Mesenchymal stem cell (in vitro differentiated cells and primary cell): ENCODE data around the gene NPAS3.

Source experiments
- DNase-seq: peaks from one replicate; pipeline ENCODE4 v3.0.0-alpha.2; 2013
- H2AFZ ChIP-seq: one replicate; pipeline ENCODE4 v1.6.1; 2013; ENCODE audit warnings: low read depth, mild to moderate bottlenecking, control low read depth, inconsistent platforms, low read length, moderate library complexity
- H2AK5ac ChIP-seq: 2 replicates; pipeline ENCODE4 v1.6.1; 2013; ENCODE audit warnings: low read length, moderate library complexity, mild to moderate bottlenecking, inconsistent platforms; ENCODE audit not compliant: severe bottlenecking
- H2BK120ac ChIP-seq: one replicate; pipeline ENCODE4 v1.6.1; 2013; ENCODE audit warnings: low read depth, mild to moderate bottlenecking, inconsistent platforms, low read length, moderate library complexity
- H2BK12ac ChIP-seq, 2 experiments: one replicate each; pipeline ENCODE4 v1.6.1; 2013; ENCODE audit warnings: inconsistent platforms in 2 of 2, low read length in 2 of 2, mild to moderate bottlenecking in 2 of 2, moderate library complexity in 2 of 2, control low read depth in 1 of 2
- H2BK15ac ChIP-seq: one replicate; pipeline ENCODE4 v1.6.1; 2013; ENCODE audit warnings: mild to moderate bottlenecking, low read depth, inconsistent platforms; ENCODE audit not compliant: poor library complexity, severe bottlenecking
- H2BK5ac ChIP-seq: 2 replicates; pipeline ENCODE4 v1.6.1; 2013; ENCODE audit warnings: low read depth, mild to moderate bottlenecking, low read length, control low read depth, inconsistent platforms; ENCODE audit not compliant: poor library complexity, severe bottlenecking
- H3K14ac ChIP-seq, 2 experiments: one replicate each; pipeline ENCODE4 v1.6.1; 2013; ENCODE audit warnings: inconsistent platforms in 2 of 2, low read length in 2 of 2, control low read depth in 1 of 2, mild to moderate bottlenecking in 1 of 2, moderate library complexity in 1 of 2
- H3K18ac ChIP-seq, 2 experiments: one replicate each; pipeline ENCODE4 v1.6.1; 2013; ENCODE audit warnings: inconsistent platforms in 2 of 2, low read length in 2 of 2, control low read depth in 1 of 2, low read depth in 1 of 2, mild to moderate bottlenecking in 1 of 2
- H3K23ac ChIP-seq, 2 experiments: one replicate each; pipeline ENCODE4 v1.6.1; 2013; ENCODE audit warnings: inconsistent platforms in 2 of 2, low read length in 2 of 2, mild to moderate bottlenecking in 2 of 2, moderate library complexity in 2 of 2, control low read depth in 1 of 2
- H3K27ac ChIP-seq: 2 replicates; pipeline ENCODE4 v1.5.1; 2013; ENCODE audit warnings: mild to moderate bottlenecking, moderate library complexity, low read length, control low read depth, inconsistent platforms; ENCODE audit not compliant: poor library complexity, severe bottlenecking
- H3K27me3 ChIP-seq, 2 experiments: 2 replicates each; pipeline versions ENCODE4 v1.6.1 to v1.7.0; 2013; ENCODE audit warnings: low read length in 2 of 2, mild to moderate bottlenecking in 2 of 2, moderate library complexity in 2 of 2, control low read depth in 1 of 2, inconsistent platforms in 1 of 2; ENCODE audit not compliant: control insufficient read depth in 1 of 2, insufficient read depth in 1 of 2
- H3K36me3 ChIP-seq, 2 experiments: 2 replicates each; pipeline versions ENCODE4 v1.6.1 to v1.7.0; 2013; ENCODE audit warnings: low read length in 2 of 2, control low read depth in 1 of 2, inconsistent platforms in 1 of 2, low read depth in 1 of 2, mild to moderate bottlenecking in 1 of 2; ENCODE audit not compliant: insufficient read depth in 2 of 2, control insufficient read depth in 1 of 2
- H3K4ac ChIP-seq, 2 experiments: one replicate each; pipeline ENCODE4 v1.6.1; 2013; ENCODE audit warnings: inconsistent platforms in 2 of 2, low read length in 2 of 2, mild to moderate bottlenecking in 2 of 2, moderate library complexity in 2 of 2, control low read depth in 1 of 2, low read depth in 1 of 2
- H3K4me1 ChIP-seq: 2 replicates; pipeline ENCODE4 v1.6.1; 2013; ENCODE audit warnings: low read depth, low read length, control low read depth; ENCODE audit not compliant: control insufficient read depth, insufficient read depth
- H3K4me2 ChIP-seq: 2 replicates; pipeline ENCODE4 v1.6.1; 2013; ENCODE audit warnings: low read length, mild to moderate bottlenecking, inconsistent platforms; ENCODE audit not compliant: poor library complexity, severe bottlenecking
- H3K4me3 ChIP-seq, 2 experiments: 2 replicates each; pipeline versions ENCODE4 v1.5.1 to v1.7.0; 2013; ENCODE audit warnings: low read length in 2 of 2, mild to moderate bottlenecking in 2 of 2, control low read depth in 1 of 2, low read depth in 1 of 2; ENCODE audit not compliant: insufficient read depth in 1 of 2
- H3K79me1 ChIP-seq: replicated peaks from 2 replicates; pipeline ENCODE4 v1.6.1; 2013; ENCODE audit warnings: mild to moderate bottlenecking, control low read depth, low read length, inconsistent platforms; ENCODE audit not compliant: poor library complexity, severe bottlenecking
- H3K9ac ChIP-seq: 2 replicates; pipeline ENCODE4 v1.7.0; 2013; ENCODE audit warnings: mild to moderate bottlenecking, low read length, moderate library complexity
- H3K9me3 ChIP-seq: 2 replicates; pipeline ENCODE4 v1.7.0; 2013; ENCODE audit warnings: mild to moderate bottlenecking, low read length; ENCODE audit not compliant: control insufficient read depth
- H4K8ac ChIP-seq: one replicate; pipeline ENCODE4 v1.6.1; 2013; ENCODE audit warnings: inconsistent platforms, mild to moderate bottlenecking, low read length, moderate library complexity
- H4K91ac ChIP-seq: one replicate; pipeline ENCODE4 v1.6.1; 2013; ENCODE audit warnings: mild to moderate bottlenecking, low read length, inconsistent platforms
- WGBS: methylation state at CpG from one replicate; pipeline ENCODE4 v1.1.7; 2013; ENCODE audit warnings: mixed read lengths; 5-methylcytosine and 5-hydroxymethylcytosine counted together

Gene NPAS3

GRCh38 chr14:33098016-33098415, 159.3 kb downstream of the NPAS3 start:
- Histone ChIP-seq H3K27ac (no peak overlapping the region), H2BK120ac (no peak overlapping the region), H2BK12ac (no peak overlapping the region), H2AFZ (no peak overlapping the region), H2BK15ac (no peak overlapping the region), H2AK5ac (no peak overlapping the region), H3K14ac (no peak overlapping the region), H3K18ac (no peak overlapping the region), H4K8ac (no peak overlapping the region), H2BK5ac (no peak overlapping the region), H3K4ac (no peak overlapping the region), H3K79me1 (no peaks in the 10 kb centered on the region), H3K27me3 (no peaks in the 10 kb centered on the region), H4K91ac (no peak overlapping the region), H3K23ac (no peak overlapping the region), H3K4me1 (no peaks in the 10 kb centered on the region), H3K36me3 (no peaks in the 10 kb centered on the region), H3K4me3 (no peak overlapping the region), H3K9me3 (peaks cover 5% of the 10 kb centered on the region), H3K9ac (no peak overlapping the region), H3K4me2 (no peak overlapping the region)
- no peak for DNase-seq

GRCh38 chr14:33103489-33103888, 164.8 kb downstream of the NPAS3 start:
- WGBS, result 90% methylated on average over 3 of the region's 3 CpGs
- Histone ChIP-seq H3K4me1 (no peaks in the 10 kb centered on the region), H3K23ac (no peak overlapping the region), H3K9ac (no peak overlapping the region), H4K91ac (no peak overlapping the region), H3K27me3 (no peaks in the 10 kb centered on the region), H3K18ac (peak overlapping the region in 1 of 2 experiments; percentile 18), H3K4me2 (no peak overlapping the region), H2AFZ (no peak overlapping the region), H3K14ac (no peak overlapping the region), H3K4ac (no peak overlapping the region), H2BK15ac (no peak overlapping the region), H3K36me3 (no peaks in the 10 kb centered on the region), H4K8ac (no peak overlapping the region), H3K79me1 (no peaks in the 10 kb centered on the region), H2BK5ac (no peak overlapping the region), H2BK12ac (no peak overlapping the region), H2AK5ac (no peak overlapping the region), H3K4me3 (no peak overlapping the region), H2BK120ac (no peak overlapping the region), H3K9me3 (no peaks in the 10 kb centered on the region), H3K27ac (no peak overlapping the region)
- no peak for DNase-seq

- H3K9ac ChIP-seq, result no peak overlapping the region
- WGBS, result 100% methylated on average over 2 of the region's 2 CpGs
These were observed 165.3 kb downstream of the NPAS3 start for GRCh38 chr14:33103966-33104365.

GRCh38 chr14:33110737-33111443, 172.2 kb downstream of the NPAS3 start:
- Histone ChIP-seq H4K91ac (no peak overlapping the region), H2BK5ac (no peak overlapping the region), H2BK15ac (no peak overlapping the region), H2AFZ (no peak overlapping the region), H3K4me2 (no peak overlapping the region), H3K9me3 (no peaks in the 10 kb centered on the region), H3K27ac (no peak overlapping the region), H2AK5ac (no peak overlapping the region), H3K79me1 (no peaks in the 10 kb centered on the region), H4K8ac (no peak overlapping the region), H3K27me3 (no peaks in the 10 kb centered on the region), H3K4me1 (peaks cover 4% of the 10 kb centered on the region), H3K14ac (no peak overlapping the region), H3K4ac (no peak overlapping the region), H3K36me3 (no peaks in the 10 kb centered on the region), H3K9ac (no peak overlapping the region), H3K23ac (no peak overlapping the region), H2BK12ac (no peak overlapping the region), H3K18ac (peak overlapping the region in 1 of 2 experiments; percentile 18), H2BK120ac (no peak overlapping the region), H3K4me3 (no peak overlapping the region)
- 84% methylated on average over 7 of the region's 8 CpGs for WGBS
- no peak for DNase-seq

More at GRCh38 chr14:33103966-33104365, 165.3 kb downstream of the NPAS3 start:
- no peak overlapping the region for H3K14ac ChIP-seq
- no peak overlapping the region for H3K4me2 ChIP-seq
- H3K36me3 ChIP-seq, result no peaks in the 10 kb centered on the region
- no peak overlapping the region for H2BK12ac ChIP-seq
- no peaks in the 10 kb centered on the region for H3K27me3 ChIP-seq
- no peaks in the 10 kb centered on the region for H3K79me1 ChIP-seq
- H2BK15ac ChIP-seq, result no peak overlapping the region
- no peak overlapping the region for H2AFZ ChIP-seq
- no peak overlapping the region for H3K4ac ChIP-seq
- H3K18ac ChIP-seq, result no peak overlapping the region
- no peak overlapping the region for H2BK5ac ChIP-seq
- H3K9me3 ChIP-seq, result no peaks in the 10 kb centered on the region
- DNase-seq, result no peak
- H3K4me3 ChIP-seq, result no peak overlapping the region
- no peak overlapping the region for H3K27ac ChIP-seq
- H3K4me1 ChIP-seq, result no peaks in the 10 kb centered on the region
- H3K23ac ChIP-seq, result no peak overlapping the region
- no peak overlapping the region for H4K91ac ChIP-seq
- no peak overlapping the region for H2BK120ac ChIP-seq
- no peak overlapping the region for H4K8ac ChIP-seq
- H2AK5ac ChIP-seq, result no peak overlapping the region
